ENCODE results near the gene LEMD1.

DNA sequence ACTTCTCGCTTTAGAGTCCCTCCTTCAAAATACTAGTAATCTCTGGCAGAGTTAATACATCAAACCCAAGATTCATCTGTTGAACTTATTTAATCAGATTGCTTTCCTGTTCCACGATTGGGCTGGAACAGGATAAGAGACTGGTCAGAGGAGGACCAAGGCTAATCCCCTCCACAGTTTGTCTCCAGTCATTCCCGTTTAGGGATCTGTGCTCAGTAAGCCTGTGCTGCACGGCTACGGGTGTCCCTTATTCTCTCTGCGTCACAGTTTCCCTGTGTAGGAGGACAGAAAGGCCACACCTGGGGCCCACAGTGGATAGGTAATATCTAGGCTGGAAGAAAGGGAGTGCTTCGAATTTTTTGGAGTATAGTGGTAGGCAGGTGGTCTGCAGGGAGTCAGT lies 83.8 kb downstream of the LEMD1 start:
- TF ChIP-seq, protein P1, sequence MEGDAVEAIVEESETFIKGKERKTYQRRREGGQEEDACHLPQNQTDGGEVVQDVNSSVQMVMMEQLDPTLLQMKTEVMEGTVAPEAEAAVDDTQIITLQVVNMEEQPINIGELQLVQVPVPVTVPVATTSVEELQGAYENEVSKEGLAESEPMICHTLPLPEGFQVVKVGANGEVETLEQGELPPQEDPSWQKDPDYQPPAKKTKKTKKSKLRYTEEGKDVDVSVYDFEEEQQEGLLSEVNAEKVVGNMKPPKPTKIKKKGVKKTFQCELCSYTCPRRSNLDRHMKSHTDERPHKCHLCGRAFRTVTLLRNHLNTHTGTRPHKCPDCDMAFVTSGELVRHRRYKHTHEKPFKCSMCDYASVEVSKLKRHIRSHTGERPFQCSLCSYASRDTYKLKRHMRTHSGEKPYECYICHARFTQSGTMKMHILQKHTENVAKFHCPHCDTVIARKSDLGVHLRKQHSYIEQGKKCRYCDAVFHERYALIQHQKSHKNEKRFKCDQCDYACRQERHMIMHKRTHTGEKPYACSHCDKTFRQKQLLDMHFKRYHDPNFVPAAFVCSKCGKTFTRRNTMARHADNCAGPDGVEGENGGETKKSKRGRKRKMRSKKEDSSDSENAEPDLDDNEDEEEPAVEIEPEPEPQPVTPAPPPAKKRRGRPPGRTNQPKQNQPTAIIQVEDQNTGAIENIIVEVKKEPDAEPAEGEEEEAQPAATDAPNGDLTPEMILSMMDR (IDR thresholded peaks at IDR 0.05): no peak
- TF ChIP-seq, protein P2, sequence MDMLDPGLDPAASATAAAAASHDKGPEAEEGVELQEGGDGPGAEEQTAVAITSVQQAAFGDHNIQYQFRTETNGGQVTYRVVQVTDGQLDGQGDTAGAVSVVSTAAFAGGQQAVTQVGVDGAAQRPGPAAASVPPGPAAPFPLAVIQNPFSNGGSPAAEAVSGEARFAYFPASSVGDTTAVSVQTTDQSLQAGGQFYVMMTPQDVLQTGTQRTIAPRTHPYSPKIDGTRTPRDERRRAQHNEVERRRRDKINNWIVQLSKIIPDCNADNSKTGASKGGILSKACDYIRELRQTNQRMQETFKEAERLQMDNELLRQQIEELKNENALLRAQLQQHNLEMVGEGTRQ (CRISPR knock-in tag; IDR thresholded peaks at IDR 0.05): no peak
- TF ChIP-seq KAT7 (CRISPR knock-in tag; IDR thresholded peaks at IDR 0.05; ENCODE audit: borderline replicate concordance) (no peak), FOXJ3 (CRISPR knock-in tag; IDR thresholded peaks at IDR 0.05; ENCODE audit: borderline replicate concordance) (no peak), ETV6 (CRISPR knock-in tag; IDR thresholded peaks at IDR 0.05) (no peak)
